Endothelial cell (in vitro differentiated cells): ENCODE results near the gene PRELID1. TPM values are rescaled to one million over a fixed set of nuclear protein-coding genes. Genes with fewer than 3 reads are reported as not detected.
A peak's percentile ranks its signal among the peaks of the same experiment; 100 is the strongest.

Source experiments
- DNase-seq: peaks from one replicate; pipeline ENCODE4 v3.0.0; 2021; ENCODE audit warnings: low spot score
- H3K27ac Mint-ChIP-seq: one replicate; pipeline ENCODE4 v1.8.0; 2021; ENCODE audit warnings: mixed read lengths, inconsistent platforms; ENCODE audit not compliant: unreplicated experiment
- H3K27me3 Mint-ChIP-seq: one replicate; pipeline ENCODE4 v1.8.0; 2021; ENCODE audit warnings: mild to moderate bottlenecking, moderate library complexity, mixed read lengths, inconsistent platforms; ENCODE audit not compliant: unreplicated experiment
- H3K36me3 Mint-ChIP-seq: one replicate; pipeline ENCODE4 v1.8.0; 2021; ENCODE audit warnings: mild to moderate bottlenecking, low read depth, mixed read lengths, inconsistent platforms; ENCODE audit not compliant: unreplicated experiment
- H3K4me1 Mint-ChIP-seq: one replicate; pipeline ENCODE4 v1.8.0; 2021; ENCODE audit warnings: mild to moderate bottlenecking, mixed read lengths, inconsistent platforms; ENCODE audit not compliant: unreplicated experiment
- H3K4me3 Mint-ChIP-seq: one replicate; pipeline ENCODE4 v1.8.0; 2021; ENCODE audit warnings: mild to moderate bottlenecking, mixed read lengths, inconsistent platforms; ENCODE audit not compliant: unreplicated experiment
- H3K9me3 Mint-ChIP-seq: one replicate; pipeline ENCODE4 v1.8.0; 2021; ENCODE audit warnings: mixed read lengths, inconsistent platforms; ENCODE audit not compliant: unreplicated experiment
- CTCF ChIP-seq: fragments of 200-600 bp; sonication (generic); IDR thresholded peaks from one replicate; pipeline ENCODE4 v1.5.0; 2021; ENCODE audit warnings: antibody characterized with exemption; ENCODE audit not compliant: unreplicated experiment
- total RNA-seq: library from RNA; stranded (reverse); fragmentation: NEBNext Ultra II Directional; extraction: Animal tissue kit (Norgen Biotek cat#: 25700); gene quantifications from one replicate; pipeline ENCODE4 v1.2.1, GENCODE V29; 2021; ENCODE audit not compliant: unreplicated experiment

PRELID1 gene
- total RNA-seq, 1 donor from 2014 or later = 198 TPM

- peaks cover 25% of the 10 kb centered on the region for H3K36me3 Mint-ChIP-seq
- no peak for TF ChIP-seq CTCF
- DNase-seq = no peak
- peaks cover 4% of the 10 kb centered on the region for H3K27me3 Mint-ChIP-seq
- H3K4me3 Mint-ChIP-seq = no peak overlapping the region
- no peak overlapping the region for H3K27ac Mint-ChIP-seq
- no peaks in the 10 kb centered on the region for H3K9me3 Mint-ChIP-seq
- H3K4me1 Mint-ChIP-seq = peaks cover 15% of the 10 kb centered on the region
These were observed 24.2 kb downstream of the PRELID1 start for GRCh38 chr5:177327539-177328522.

- TF ChIP-seq CTCF = no peak
- H3K4me1 Mint-ChIP-seq = peaks cover 18% of the 10 kb centered on the region
- peaks cover 31% of the 10 kb centered on the region for H3K36me3 Mint-ChIP-seq
- H3K4me3 Mint-ChIP-seq = no peak overlapping the region
- DNase-seq = no peak
- no peak overlapping the region for H3K27ac Mint-ChIP-seq
- H3K27me3 Mint-ChIP-seq = peaks cover 8% of the 10 kb centered on the region
- no peaks in the 10 kb centered on the region for H3K9me3 Mint-ChIP-seq
These were observed 25.1 kb downstream of the PRELID1 start for GRCh38 chr5:177328545-177329231.

- H3K27me3 Mint-ChIP-seq = peaks cover 13% of the 10 kb centered on the region
- no peak for DNase-seq
- no peak for TF ChIP-seq CTCF
- H3K27ac Mint-ChIP-seq = no peak overlapping the region
- H3K9me3 Mint-ChIP-seq = no peaks in the 10 kb centered on the region
- H3K4me3 Mint-ChIP-seq = no peak overlapping the region
- peaks cover 18% of the 10 kb centered on the region for H3K4me1 Mint-ChIP-seq
- H3K36me3 Mint-ChIP-seq = peaks cover 36% of the 10 kb centered on the region
These were observed 26.3 kb downstream of the PRELID1 start for GRCh38 chr5:177329883-177330282.

GRCh38 chr5:177330991-177331842 lies 27.6 kb downstream of the PRELID1 start:
- TF ChIP-seq CTCF = no peak
- Mint-ChIP-seq H3K36me3 (peaks cover 47% of the 10 kb centered on the region), H3K9me3 (no peaks in the 10 kb centered on the region), H3K4me1 (peaks cover 18% of the 10 kb centered on the region), H3K4me3 (peak overlapping the region; percentile 42), H3K27ac (peak overlapping the region; percentile 5), H3K27me3 (peaks cover 18% of the 10 kb centered on the region)
- no peak for DNase-seq
